ENCODE results near the gene LPA.

LPA gene

DNA sequence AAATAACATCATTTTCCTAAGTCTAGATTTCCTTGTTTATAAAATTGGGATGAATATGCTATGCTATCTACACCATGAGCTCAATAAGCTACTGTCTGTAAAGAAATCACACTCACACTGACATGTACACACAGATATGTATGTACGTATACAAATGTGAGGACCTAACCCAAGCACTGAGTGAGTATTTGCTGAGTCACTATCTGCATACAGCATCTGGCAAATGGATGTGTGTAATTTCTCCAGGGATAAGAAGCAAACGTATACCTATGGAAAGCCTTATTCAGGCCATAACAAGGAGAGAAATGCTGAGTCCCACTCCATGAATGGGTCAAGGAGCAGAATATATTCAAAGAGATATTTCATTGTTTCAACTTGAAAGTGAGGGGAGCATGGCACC lies 153.9 kb downstream of the LPA start:
- no peak for DNase-seq (ENCODE audit: extremely low spot score)
- TF ChIP-seq, protein P1, sequence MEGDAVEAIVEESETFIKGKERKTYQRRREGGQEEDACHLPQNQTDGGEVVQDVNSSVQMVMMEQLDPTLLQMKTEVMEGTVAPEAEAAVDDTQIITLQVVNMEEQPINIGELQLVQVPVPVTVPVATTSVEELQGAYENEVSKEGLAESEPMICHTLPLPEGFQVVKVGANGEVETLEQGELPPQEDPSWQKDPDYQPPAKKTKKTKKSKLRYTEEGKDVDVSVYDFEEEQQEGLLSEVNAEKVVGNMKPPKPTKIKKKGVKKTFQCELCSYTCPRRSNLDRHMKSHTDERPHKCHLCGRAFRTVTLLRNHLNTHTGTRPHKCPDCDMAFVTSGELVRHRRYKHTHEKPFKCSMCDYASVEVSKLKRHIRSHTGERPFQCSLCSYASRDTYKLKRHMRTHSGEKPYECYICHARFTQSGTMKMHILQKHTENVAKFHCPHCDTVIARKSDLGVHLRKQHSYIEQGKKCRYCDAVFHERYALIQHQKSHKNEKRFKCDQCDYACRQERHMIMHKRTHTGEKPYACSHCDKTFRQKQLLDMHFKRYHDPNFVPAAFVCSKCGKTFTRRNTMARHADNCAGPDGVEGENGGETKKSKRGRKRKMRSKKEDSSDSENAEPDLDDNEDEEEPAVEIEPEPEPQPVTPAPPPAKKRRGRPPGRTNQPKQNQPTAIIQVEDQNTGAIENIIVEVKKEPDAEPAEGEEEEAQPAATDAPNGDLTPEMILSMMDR (IDR thresholded peaks at IDR 0.05; ENCODE audit: control extremely low read depth, extremely low read depth, low read depth, missing control alignments): no peak
- ChIA-PET CTCF (interaction anchor here (1.3 to 5.5 kb wide), 3 partner anchors 9 to 24 kb away, joined by 3 to 27 read pairs (median 11); no protein-coding TSS in a partner anchor), POLR2A (no interaction called here)

DNA sequence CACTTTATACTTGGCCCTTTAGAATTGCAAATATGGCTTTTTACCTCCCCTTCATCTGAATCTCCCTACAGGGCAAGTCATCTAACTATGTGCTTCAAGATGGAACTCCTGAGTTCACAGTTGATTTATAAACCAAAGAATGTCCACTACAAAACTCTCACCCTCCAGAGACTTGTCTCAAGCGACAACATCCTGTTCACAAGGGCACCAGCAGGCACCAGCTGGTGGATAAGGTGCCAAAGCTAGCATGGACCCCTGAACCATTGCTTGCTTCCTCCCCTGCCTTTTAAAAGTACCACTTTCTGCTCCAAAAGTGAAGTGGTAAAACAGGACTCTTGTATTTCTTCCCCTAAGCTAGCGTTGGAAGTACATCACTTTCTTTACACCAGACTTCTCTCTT lies 154.5 kb downstream of the LPA start:
- TF ChIP-seq, protein P1 (IDR thresholded peaks at IDR 0.05; ENCODE audit: control extremely low read depth, extremely low read depth, low read depth, missing control alignments): no peak
- POLR2A ChIA-PET: no interaction called here
- no peak for DNase-seq (ENCODE audit: extremely low spot score)
- CTCF ChIA-PET: interaction anchor here (1.3 to 5.5 kb wide), 3 partner anchors 10 to 24 kb away, joined by 3 to 27 read pairs (median 3); no protein-coding TSS in a partner anchor

- DNase-seq (ENCODE audit: extremely low spot score): no peak
- TF ChIP-seq, protein P1 (IDR thresholded peaks at IDR 0.05; ENCODE audit: control extremely low read depth, extremely low read depth, low read depth, missing control alignments): no peak
- POLR2A ChIA-PET: no interaction called here
- CTCF ChIA-PET: interaction anchor here (1.1 to 5.5 kb wide), 3 partner anchors 11 to 25 kb away, joined by 3 to 27 read pairs (median 3); no protein-coding TSS in a partner anchor
Observed at GRCh38 chr6:160508599-160508998, 155.5 kb downstream of the LPA start.

GRCh38 chr6:160507420-160507819 lies 156.7 kb downstream of the LPA start:
- ChIA-PET CTCF (interaction anchor here (1.1 to 5.5 kb wide), 3 partner anchors 12 to 26 kb away, joined by 3 to 27 read pairs (median 3); no protein-coding TSS in a partner anchor), POLR2A (no interaction called here)
- TF ChIP-seq, protein P1 (IDR thresholded peaks at IDR 0.05; ENCODE audit: control extremely low read depth, extremely low read depth, low read depth, missing control alignments): no peak
- no peak for DNase-seq (ENCODE audit: extremely low spot score)

GRCh38 chr6:160505970-160506369 lies 158.1 kb downstream of the LPA start:
- ChIA-PET POLR2A (no interaction called here), CTCF (interaction anchor here (1.4 kb wide), 1 partner anchor 15 kb away, joined by 4 read pairs; no protein-coding TSS in a partner anchor)
- TF ChIP-seq, protein P1 (IDR thresholded peaks at IDR 0.05; ENCODE audit: control extremely low read depth, extremely low read depth, low read depth, missing control alignments): no peak
- no peak for DNase-seq (ENCODE audit: extremely low spot score)

GRCh38 chr6:160500639-160501038 lies 163.4 kb downstream of the LPA start:
- ChIA-PET POLR2A (no interaction called here), CTCF (interaction anchor here (1.5 kb wide), 1 partner anchor 19 kb away, joined by 4 read pairs; no protein-coding TSS in a partner anchor)
- TF ChIP-seq, protein P1 (IDR thresholded peaks at IDR 0.05; ENCODE audit: control extremely low read depth, extremely low read depth, low read depth, missing control alignments): no peak
- DNase-seq (ENCODE audit: extremely low spot score): no peak
